Activated CD8-positive, alpha-beta memory T cell treated with anti-CD3 and anti-CD28 coated beads, Interleukin-2, amount 10 ng/mL, durations not matched to agents 7 days and 5 days (primary cell): ENCODE measurements around the gene ZCCHC9. TPM values are rescaled to one million over a fixed set of nuclear protein-coding genes. Genes with fewer than 3 reads are reported as not detected.

ENCODE experiments used
- ATAC-seq: fragments of 150-1000 bp; cut with Tn5 transposase; one replicate; pipeline ENCODE4 v1.10.0; 2021; ENCODE audit warnings: moderate library complexity
- CTCF ChIA-PET: fragments of 350-600 bp; sonication (Branson Sonifier 250); formaldehyde crosslinking; loops from one replicate; lab custom pipeline; 2021; ENCODE audit warnings: antibody characterized with exemption; lab: Charles Lee
- DNase-seq: peaks from one replicate; pipeline ENCODE4 v3.0.0-alpha.2; 2020
- H3K27ac Mint-ChIP-seq: one replicate; pipeline ENCODE4 v1.8.0; 2021; ENCODE audit warnings: mild to moderate bottlenecking, mixed read lengths
- H3K27me3 Mint-ChIP-seq: one replicate; pipeline ENCODE4 v1.8.0; 2021; ENCODE audit warnings: mixed read lengths
- H3K36me3 Mint-ChIP-seq: one replicate; pipeline ENCODE4 v1.8.0; 2021; ENCODE audit warnings: mild to moderate bottlenecking, mixed read lengths
- H3K4me1 Mint-ChIP-seq: one replicate; pipeline ENCODE4 v1.8.0; 2021; ENCODE audit warnings: mixed read lengths
- H3K4me3 Mint-ChIP-seq: one replicate; pipeline ENCODE4 v1.8.0; 2021; ENCODE audit warnings: mild to moderate bottlenecking, moderate library complexity, mixed read lengths
- H3K9me3 Mint-ChIP-seq: one replicate; pipeline ENCODE4 v1.8.0; 2022; ENCODE audit warnings: low read depth, mixed read lengths
- total RNA-seq, 2 experiments: library from RNA; stranded (reverse); gene quantifications; one replicate each; pipeline ENCODE4 v1.2.3, GENCODE V29; 2021

Gene ZCCHC9
- total RNA-seq, 2 experiments from 2014 or later: 30.6 to 35.7 TPM

- H3K9me3 Mint-ChIP-seq: no peaks in the 10 kb centered on the region
- H3K36me3 Mint-ChIP-seq: no peaks in the 10 kb centered on the region
- H3K4me1 Mint-ChIP-seq: no peaks in the 10 kb centered on the region
- ATAC-seq (no peak), DNase-seq (no peak)
- H3K4me3 Mint-ChIP-seq: no peak overlapping the region
- peaks cover 19% of the 10 kb centered on the region for H3K27me3 Mint-ChIP-seq
- no peak overlapping the region for H3K27ac Mint-ChIP-seq
- CTCF ChIA-PET: no interaction called here
Measured at GRCh38 chr5:81349161-81349560, 47.8 kb downstream of the ZCCHC9 start.

- no peak overlapping the region for H3K27ac Mint-ChIP-seq
- H3K36me3 Mint-ChIP-seq: no peaks in the 10 kb centered on the region
- ATAC-seq (no peak), DNase-seq (no peak)
- no peak overlapping the region for H3K4me3 Mint-ChIP-seq
- peaks cover 15% of the 10 kb centered on the region for H3K27me3 Mint-ChIP-seq
- H3K9me3 Mint-ChIP-seq: no peaks in the 10 kb centered on the region
- CTCF ChIA-PET: no interaction called here
- no peaks in the 10 kb centered on the region for H3K4me1 Mint-ChIP-seq
Measured at GRCh38 chr5:81350507-81350906, 49.1 kb downstream of the ZCCHC9 start.

- ATAC-seq: no peak
Measured at GRCh38 chr5:81353189-81353588, 51.8 kb downstream of the ZCCHC9 start.

GRCh38 chr5:81354093-81354492 is 52.7 kb downstream of the ZCCHC9 start:
- Mint-ChIP-seq H3K27me3 (peaks cover 15% of the 10 kb centered on the region), H3K4me3 (no peak overlapping the region), H3K9me3 (no peaks in the 10 kb centered on the region), H3K27ac (no peak overlapping the region), H3K36me3 (no peaks in the 10 kb centered on the region), H3K4me1 (no peaks in the 10 kb centered on the region)
- CTCF ChIA-PET: no interaction called here
- no peak for ATAC-seq
- DNase-seq: no peak

More at GRCh38 chr5:81353189-81353588, 51.8 kb downstream of the ZCCHC9 start:
- Mint-ChIP-seq H3K36me3 (no peaks in the 10 kb centered on the region), H3K4me3 (no peak overlapping the region), H3K9me3 (no peaks in the 10 kb centered on the region), H3K4me1 (no peaks in the 10 kb centered on the region), H3K27me3 (peaks cover 15% of the 10 kb centered on the region), H3K27ac (no peak overlapping the region)
- DNase-seq: no peak
- CTCF ChIA-PET: no interaction called here

GRCh38 chr5:81355291-81356251 is 54.2 kb downstream of the ZCCHC9 start:
- H3K4me3 Mint-ChIP-seq: no peak overlapping the region
- H3K4me1 Mint-ChIP-seq: no peaks in the 10 kb centered on the region
- CTCF ChIA-PET: no interaction called here
- ATAC-seq (no peak), DNase-seq (no peak)
- H3K27ac Mint-ChIP-seq: no peak overlapping the region
- no peaks in the 10 kb centered on the region for H3K36me3 Mint-ChIP-seq
- no peaks in the 10 kb centered on the region for H3K9me3 Mint-ChIP-seq
- peaks cover 15% of the 10 kb centered on the region for H3K27me3 Mint-ChIP-seq

- Mint-ChIP-seq H3K27ac (no peak overlapping the region), H3K4me1 (no peaks in the 10 kb centered on the region), H3K4me3 (no peak overlapping the region), H3K9me3 (no peaks in the 10 kb centered on the region), H3K36me3 (no peaks in the 10 kb centered on the region), H3K27me3 (no peaks in the 10 kb centered on the region)
- ATAC-seq (no peak), DNase-seq (no peak)
- CTCF ChIA-PET: no interaction called here
Measured at GRCh38 chr5:81359108-81359507, 57.7 kb downstream of the ZCCHC9 start.

- H3K27ac Mint-ChIP-seq: no peak overlapping the region
- H3K27me3 Mint-ChIP-seq: no peaks in the 10 kb centered on the region
- CTCF ChIA-PET: no interaction called here
- DNase-seq (no peak), ATAC-seq (no peak)
- no peaks in the 10 kb centered on the region for H3K4me1 Mint-ChIP-seq
- H3K9me3 Mint-ChIP-seq: no peaks in the 10 kb centered on the region
- H3K4me3 Mint-ChIP-seq: no peak overlapping the region
- no peaks in the 10 kb centered on the region for H3K36me3 Mint-ChIP-seq
Measured at GRCh38 chr5:81359881-81360280, 58.5 kb downstream of the ZCCHC9 start.

GRCh38 chr5:81360640-81361039 is 59.3 kb downstream of the ZCCHC9 start:
- Mint-ChIP-seq H3K36me3 (no peaks in the 10 kb centered on the region), H3K9me3 (no peaks in the 10 kb centered on the region), H3K27ac (no peak overlapping the region), H3K4me3 (no peak overlapping the region), H3K27me3 (peaks cover 4% of the 10 kb centered on the region), H3K4me1 (no peaks in the 10 kb centered on the region)
- CTCF ChIA-PET: no interaction called here
- DNase-seq: no peak
- ATAC-seq: no peak

- ATAC-seq: no peak
- H3K9me3 Mint-ChIP-seq: no peaks in the 10 kb centered on the region
- H3K27me3 Mint-ChIP-seq: peaks cover 8% of the 10 kb centered on the region
- no peak for DNase-seq
- CTCF ChIA-PET: no interaction called here
- H3K27ac Mint-ChIP-seq: no peak overlapping the region
- no peak overlapping the region for H3K4me3 Mint-ChIP-seq
- H3K4me1 Mint-ChIP-seq: no peaks in the 10 kb centered on the region
- H3K36me3 Mint-ChIP-seq: no peaks in the 10 kb centered on the region
Measured at GRCh38 chr5:81361600-81361999, 60.2 kb downstream of the ZCCHC9 start.

Other genes starting within 250 kb of the ZCCHC9 start
- not detected for gene CKMT2, start 68.3 kb upstream of the ZCCHC9 start, total RNA-seq
- gene ACOT12, start 92.5 kb downstream of the ZCCHC9 start, total RNA-seq: not detected